Left lung (tissue), 14 donors: ENCODE results near the gene TMEM233. TPM values are rescaled to one million over a fixed set of nuclear protein-coding genes. Genes with fewer than 3 reads are reported as not detected.

Experiments used
- ATAC-seq: fragments of 200-7000 bp; cut with Tn5 transposase; one replicate; pipeline ENCODE4 v1.9.1; 2020; ENCODE audit warnings: moderate library complexity
- DNase-seq, 4 donors: peaks; one replicate each; pipeline ENCODE4 v3.0.0-alpha.2; 2013 to 2020
- H3K27ac ChIP-seq, 2 donors: fragments of 200-600 bp; sonication (generic) in 1 of 2; one replicate each; pipeline versions ENCODE4 v1.5.0 to v1.8.0; 2020 to 2021
- H3K27me3 ChIP-seq, 2 donors: fragments of 200-600 bp; sonication (generic) in 1 of 2; one replicate each; pipeline versions ENCODE4 v1.5.0 to v1.8.0; 2020 to 2021
- H3K36me3 ChIP-seq, 2 donors: fragments of 200-600 bp; sonication (generic) in 1 of 2; one replicate each; pipeline versions ENCODE4 v1.5.0 to v1.8.0; 2020 to 2021
- H3K4me1 ChIP-seq, 2 donors: fragments of 200-600 bp; one replicate each; pipeline ENCODE4 v1.8.0; 2021
- H3K4me3 ChIP-seq, 2 donors: fragments of 200-600 bp; sonication (generic) in 1 of 2; one replicate each; pipeline versions ENCODE4 v1.5.0 to v1.8.0; 2020 to 2021; ENCODE audit warnings: mild to moderate bottlenecking in 1 of 2
- H3K9me3 ChIP-seq, 2 donors: fragments of 200-600 bp; sonication (generic) in 1 of 2; one replicate each; pipeline versions ENCODE4 v1.5.0 to v1.8.0; 2020 to 2021
- intact Hi-C, 2 donors: fragments of 100-400 bp; cut with DNase I; formaldehyde crosslinking; loops; one replicate each; pipeline versions ENCODE4 v1.11.2 to v1.14.2; 2022
- long read RNA-seq, 12 donors: library from polyadenylated mRNA in 2 of 12; unstranded in 2 of 12; transcript quantifications; one replicate each; pipeline ENCODE4 v2.0.0 and lab custom pipeline, GENCODE V29; 2019 to 2026
- polyA plus RNA-seq, 6 donors: library from polyadenylated mRNA; unstranded; fragments of 120-200 nt; gene quantifications; one replicate each; pipeline ENCODE4 v1.2.1, GENCODE V29; 2013; ENCODE audit not compliant: insufficient read length in 6 of 6
- total RNA-seq, 2 donors: library from RNA; stranded (reverse); fragmentation: NEBNext Ultra II Directional; extraction: Animal tissue kit (Norgen Biotek cat#: 25700); gene quantifications; one replicate each; pipeline ENCODE4 v1.2.1, GENCODE V29; 2021
- TF ChIP-seq, protein P1 (sequence below), 2 donors: fragments of 200-600 bp; sonication (generic) in 1 of 2; IDR thresholded peaks; one replicate each; pipeline versions ENCODE4 v1.5.0 to v1.8.0; 2021; ENCODE audit warnings: antibody characterized with exemption in 2 of 2
- donor health status: DM: no; HTN: yes; CAD: no.
- donor health status: DM: no; HTN: no; CAD: no.

Gene TMEM233
- total RNA-seq (1 to 10 TPM in 1 of 2 donors, under 1 TPM in 1; 0.79 to 1.1 TPM), polyA plus RNA-seq (1 to 10 TPM; 1.1 to 2.7 (median 1.8) TPM)
- long read RNA-seq, donor 1, partial matches to known transcripts: 0 of 1 reads
- long read RNA-seq, donor 1, other reads (novel, unspliced or antisense): 0 of 1 reads
- long read RNA-seq, donor 2, partial matches to known transcripts: 0 of 1 reads
- long read RNA-seq, donor 2, other reads (novel, unspliced or antisense): 0 of 1 reads
- long read RNA-seq, donor 3, partial matches to known transcripts: 0 of 1 reads
- long read RNA-seq, donor 3, other reads (novel, unspliced or antisense): 0 of 1 reads
- long read RNA-seq, donor 4, partial matches to known transcripts: 0 of 1 reads
- long read RNA-seq, donor 4, other reads (novel, unspliced or antisense): 0 of 1 reads
- long read RNA-seq, donor 5: 0 reads
- long read RNA-seq, donor 6, partial matches to known transcripts: 0 of 1 reads
- long read RNA-seq, donor 6, other reads (novel, unspliced or antisense): 0 of 1 reads
- long read RNA-seq, donor 7, partial matches to known transcripts: 0 of 2 reads
- long read RNA-seq, donor 7, other reads (novel, unspliced or antisense): 0 of 2 reads
- long read RNA-seq, donor 8: 0 reads
- long read RNA-seq, donor 9: 0 reads
- long read RNA-seq, donor 10, partial matches to known transcripts: 0 of 1 reads
- long read RNA-seq, donor 10, other reads (novel, unspliced or antisense): 0 of 1 reads
- long read RNA-seq, donor 11, transcript TMEM233-201 (3 exons, 3,081 nt): major isoform, 5 of 5 reads
- long read RNA-seq, donor 11, partial matches to known transcripts: 0 of 5 reads
- long read RNA-seq, donor 11, other reads (novel, unspliced or antisense): 0 of 5 reads
- long read RNA-seq, donor 12, partial matches to known transcripts: 0 of 1 reads
- long read RNA-seq, donor 12, other reads (novel, unspliced or antisense): 0 of 1 reads

- peak within 1 kb of the TSS; percentile 41 to 46 for H3K4me3 ChIP-seq
- H3K27me3 ChIP-seq: peaks cover 17 to 54% of the 10 kb centered on the region in 2 donors
- peak; percentile 28 for ATAC-seq
- H3K9me3 ChIP-seq: no peaks in the 10 kb centered on the region
- intact Hi-C loops: no loop called here
- peak in 1 of 4 donors; percentile 75 for DNase-seq
- peaks cover 0 to 10% of the 10 kb centered on the region in 2 donors for H3K4me1 ChIP-seq
- peak within 1 kb of the TSS in 1 of 2 donors; percentile 31 for H3K27ac ChIP-seq
- TF ChIP-seq, protein P1, sequence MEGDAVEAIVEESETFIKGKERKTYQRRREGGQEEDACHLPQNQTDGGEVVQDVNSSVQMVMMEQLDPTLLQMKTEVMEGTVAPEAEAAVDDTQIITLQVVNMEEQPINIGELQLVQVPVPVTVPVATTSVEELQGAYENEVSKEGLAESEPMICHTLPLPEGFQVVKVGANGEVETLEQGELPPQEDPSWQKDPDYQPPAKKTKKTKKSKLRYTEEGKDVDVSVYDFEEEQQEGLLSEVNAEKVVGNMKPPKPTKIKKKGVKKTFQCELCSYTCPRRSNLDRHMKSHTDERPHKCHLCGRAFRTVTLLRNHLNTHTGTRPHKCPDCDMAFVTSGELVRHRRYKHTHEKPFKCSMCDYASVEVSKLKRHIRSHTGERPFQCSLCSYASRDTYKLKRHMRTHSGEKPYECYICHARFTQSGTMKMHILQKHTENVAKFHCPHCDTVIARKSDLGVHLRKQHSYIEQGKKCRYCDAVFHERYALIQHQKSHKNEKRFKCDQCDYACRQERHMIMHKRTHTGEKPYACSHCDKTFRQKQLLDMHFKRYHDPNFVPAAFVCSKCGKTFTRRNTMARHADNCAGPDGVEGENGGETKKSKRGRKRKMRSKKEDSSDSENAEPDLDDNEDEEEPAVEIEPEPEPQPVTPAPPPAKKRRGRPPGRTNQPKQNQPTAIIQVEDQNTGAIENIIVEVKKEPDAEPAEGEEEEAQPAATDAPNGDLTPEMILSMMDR (IDR thresholded peaks at IDR 0.05): no peak
- H3K36me3 ChIP-seq: no peaks in the 10 kb centered on the region
These were observed at the start of gene TMEM233 for GRCh38 chr12:119593578-119594398. TMEM233 (plus strand) TSS chr12:119593774; CDS start chr12:119593849, 75 bp downstream.

- no peak overlapping the region for H3K27ac ChIP-seq
- no peaks in the 10 kb centered on the region for H3K9me3 ChIP-seq
- ATAC-seq: peak; percentile 96
- TF ChIP-seq, protein P1 (IDR thresholded peaks at IDR 0.05): peak; percentile 84 to 86
- no peaks in the 10 kb centered on the region for H3K36me3 ChIP-seq
- intact Hi-C loops: loop anchor here in 1 of 2 donors (5.0 kb wide), 1 partner anchor 568 kb away; no protein-coding TSS in a partner anchor
- H3K4me1 ChIP-seq: no peaks in the 10 kb centered on the region
- peak in 3 of 4 donors; percentile 43 to 80 (median 73) for DNase-seq
- H3K4me3 ChIP-seq: no peak overlapping the region
- H3K27me3 ChIP-seq: no peaks in the 10 kb centered on the region
These were observed 48.6 kb upstream of the TMEM233 start for GRCh38 chr12:119544765-119545625.

DNA sequence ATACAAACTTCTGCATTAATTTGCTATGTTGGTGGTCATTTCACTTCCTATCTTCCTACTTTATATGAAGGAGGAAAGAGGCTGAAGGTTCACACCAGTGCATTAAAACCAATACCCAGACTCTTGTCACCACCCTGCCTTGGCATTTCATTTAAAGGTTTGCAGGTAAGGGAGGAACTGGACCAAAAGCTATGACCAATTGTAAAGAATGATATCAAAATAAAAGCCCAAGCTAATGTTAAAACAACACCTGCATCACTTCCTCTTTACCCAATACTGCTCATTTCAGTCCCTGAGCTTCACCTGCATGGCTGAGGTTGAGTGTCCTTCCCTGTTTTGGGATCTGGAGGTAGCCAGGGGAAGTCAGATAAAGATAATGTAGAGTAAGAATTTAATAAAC is 47.2 kb upstream of the TMEM233 start:
- H3K36me3 ChIP-seq: no peaks in the 10 kb centered on the region
- H3K4me3 ChIP-seq: no peak overlapping the region
- TF ChIP-seq, protein P1 (IDR thresholded peaks at IDR 0.05): no peak
- H3K27me3 ChIP-seq: no peaks in the 10 kb centered on the region
- no peaks in the 10 kb centered on the region for H3K9me3 ChIP-seq
- DNase-seq (no peak), ATAC-seq (no peak)
- intact Hi-C loops: no loop called here
- H3K4me1 ChIP-seq: no peaks in the 10 kb centered on the region
- no peak overlapping the region for H3K27ac ChIP-seq

DNA sequence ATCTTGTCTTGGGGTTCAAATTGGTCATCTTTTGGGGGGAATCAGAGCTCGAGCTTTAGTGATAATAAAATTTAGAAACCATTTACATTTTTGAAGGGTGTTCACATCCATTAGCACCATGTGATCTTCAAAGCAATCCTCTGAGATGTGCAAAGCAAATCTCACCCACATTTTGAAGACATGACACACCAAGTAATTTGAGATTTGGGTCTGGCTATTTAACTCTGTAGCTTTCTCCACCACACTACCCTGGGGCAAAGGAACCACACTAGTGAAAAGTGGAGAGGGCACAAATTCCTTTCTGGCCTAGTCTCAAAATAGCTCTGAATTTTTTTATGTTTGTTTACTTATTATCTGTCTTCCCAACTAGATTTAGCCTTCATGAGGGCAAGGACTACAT is 46.6 kb upstream of the TMEM233 start:
- TF ChIP-seq, protein P1 (IDR thresholded peaks at IDR 0.05): no peak
- ATAC-seq (no peak), DNase-seq (no peak)
- Histone ChIP-seq H3K27me3 (no peaks in the 10 kb centered on the region), H3K4me1 (no peaks in the 10 kb centered on the region), H3K4me3 (no peak overlapping the region), H3K27ac (no peak overlapping the region), H3K9me3 (no peaks in the 10 kb centered on the region), H3K36me3 (no peaks in the 10 kb centered on the region)
- intact Hi-C loops: no loop called here
